LoVo (cell line): ENCODE measurements around the gene RNF11.

ENCODE experiments used
- DNase-seq: peaks from one replicate; pipeline ENCODE4 v3.0.0-alpha.2; 2016; ENCODE audit warnings: low spot score

Gene RNF11

DNA sequence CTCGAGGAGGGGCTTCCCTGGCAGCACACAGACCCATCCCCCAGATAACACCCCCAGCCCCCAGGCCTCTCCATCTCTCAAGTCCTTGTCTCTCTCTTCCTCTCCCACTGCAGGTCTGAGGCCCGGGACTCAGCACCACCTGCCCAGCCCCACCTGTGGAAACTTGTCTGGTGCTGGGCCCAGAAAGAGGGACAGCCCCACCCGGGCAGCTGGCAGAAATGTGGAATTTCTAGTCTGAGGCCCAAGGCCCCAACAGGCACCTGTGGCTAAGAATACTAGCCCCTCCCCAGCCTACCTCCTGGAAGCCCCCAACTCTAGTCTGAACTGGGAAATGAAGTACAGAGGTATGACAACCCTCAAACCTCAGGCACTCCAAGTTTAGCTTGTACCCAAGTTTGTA, 78.9 kb downstream of the RNF11 start:
- DNase-seq = no peak

DNA sequence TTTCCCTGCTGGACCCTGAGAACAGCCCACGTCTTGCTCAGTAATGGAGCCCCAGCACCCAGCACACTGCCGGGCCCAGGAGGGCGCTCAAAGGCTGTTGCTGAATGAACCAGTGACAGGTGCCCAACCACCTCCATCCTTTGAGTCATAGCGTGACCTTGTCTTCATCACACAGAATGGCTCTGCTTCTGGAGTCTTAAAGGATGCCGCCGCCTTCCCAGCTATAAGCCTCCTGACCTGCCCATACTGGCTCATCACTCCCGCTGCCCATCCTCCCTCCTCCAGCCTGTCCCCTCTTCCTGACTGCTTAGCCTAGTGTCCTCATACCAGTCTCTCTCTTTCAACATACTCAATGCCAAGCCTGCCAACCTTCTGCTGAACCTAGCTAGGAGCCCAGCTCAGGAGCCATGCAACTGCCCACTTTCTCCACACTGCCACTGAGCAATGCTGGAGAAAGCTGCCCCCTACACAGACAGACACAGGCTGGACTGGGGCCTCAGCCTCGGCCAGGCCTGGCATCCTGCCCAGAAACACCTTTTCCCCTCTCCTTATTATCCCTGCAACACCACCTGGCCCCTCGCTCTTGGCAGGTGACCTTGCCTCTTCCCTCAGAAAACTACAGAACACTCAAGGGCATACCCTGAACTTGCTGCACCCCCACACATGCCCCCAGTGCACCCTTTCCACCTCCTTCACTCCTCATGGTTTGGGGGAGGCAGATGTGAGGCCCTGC, 80.2 kb downstream of the RNF11 start:
- no peak for DNase-seq

DNA sequence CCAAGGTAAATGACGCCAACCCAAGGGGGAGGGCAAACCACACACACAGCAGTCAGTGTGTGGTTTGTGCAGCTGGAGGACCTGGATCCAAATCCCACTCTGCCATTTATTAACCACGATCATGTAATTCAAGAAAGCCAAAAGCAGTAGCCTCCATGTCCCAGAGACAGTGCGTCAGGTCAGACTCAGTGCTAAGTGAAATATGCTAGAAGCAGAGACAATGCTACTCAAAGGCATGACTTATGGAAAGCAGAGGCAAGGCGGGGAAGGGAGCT, 80.7 kb downstream of the RNF11 start:
- DNase-seq = no peak

DNA sequence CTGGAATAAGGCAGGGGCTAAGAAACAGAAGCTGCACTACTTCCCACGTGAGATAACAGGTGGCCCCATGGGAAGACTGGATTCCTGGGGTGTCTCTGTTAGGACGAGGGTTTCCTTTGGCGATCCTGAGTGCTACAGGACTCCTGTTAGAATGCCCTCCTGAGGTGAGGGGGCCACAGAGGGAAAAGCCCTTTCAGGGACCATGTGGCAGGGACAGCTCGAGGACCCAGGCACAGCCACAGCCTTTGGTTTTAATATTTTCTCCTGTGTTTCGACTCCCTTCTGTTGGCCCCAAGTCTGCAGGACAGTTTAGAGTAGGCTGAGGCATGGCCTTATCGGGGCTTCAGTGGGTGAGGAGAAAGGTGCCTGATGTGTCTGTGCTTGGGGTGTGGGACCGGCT, 81.7 kb downstream of the RNF11 start:
- DNase-seq = no peak

DNA sequence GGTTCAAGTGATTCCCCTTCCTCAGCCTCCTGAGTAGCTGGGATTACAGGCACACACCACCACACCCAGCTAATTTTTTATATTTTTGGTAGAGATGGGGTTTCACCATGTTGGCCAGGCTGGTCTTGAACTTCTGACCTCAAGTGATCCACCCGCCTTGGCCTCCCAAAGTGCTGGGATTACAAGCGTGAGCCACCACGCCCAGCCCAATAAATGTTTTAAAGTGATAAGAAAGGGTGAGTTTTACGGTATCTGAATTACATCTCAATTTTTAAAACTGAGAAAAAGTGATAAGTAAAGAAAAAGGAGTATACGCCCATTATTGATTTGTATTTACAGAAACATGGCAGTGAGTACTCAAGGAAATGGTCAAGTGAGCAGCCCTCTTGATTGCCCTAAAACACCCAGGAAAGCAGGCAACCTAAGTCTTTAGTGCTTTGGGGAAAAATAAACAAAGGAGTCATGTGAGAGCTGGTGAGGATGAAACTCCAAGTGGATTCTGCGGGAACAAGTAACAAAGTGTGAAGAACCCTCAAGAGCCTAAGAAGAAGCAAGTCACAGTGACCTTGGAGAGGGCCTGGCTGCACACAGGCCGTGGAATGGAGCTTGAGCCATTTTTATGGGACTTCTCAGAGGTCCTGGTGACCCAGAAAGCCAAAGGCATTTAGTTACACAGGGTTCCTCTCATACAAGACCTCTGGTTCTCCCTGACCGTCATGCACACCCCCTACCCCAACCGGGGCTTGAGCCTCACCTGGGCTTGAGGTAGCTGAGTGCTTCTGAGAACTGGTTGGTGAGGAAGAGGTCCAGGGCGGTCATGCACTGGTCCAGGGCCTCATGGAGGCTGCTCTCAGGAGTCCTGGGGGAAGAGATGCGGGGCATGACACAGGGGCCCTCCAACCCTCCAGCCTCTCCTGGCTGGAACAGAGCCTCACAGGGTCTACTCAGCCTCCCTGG, 85.2 kb downstream of the RNF11 start:
- no peak for DNase-seq

DNA sequence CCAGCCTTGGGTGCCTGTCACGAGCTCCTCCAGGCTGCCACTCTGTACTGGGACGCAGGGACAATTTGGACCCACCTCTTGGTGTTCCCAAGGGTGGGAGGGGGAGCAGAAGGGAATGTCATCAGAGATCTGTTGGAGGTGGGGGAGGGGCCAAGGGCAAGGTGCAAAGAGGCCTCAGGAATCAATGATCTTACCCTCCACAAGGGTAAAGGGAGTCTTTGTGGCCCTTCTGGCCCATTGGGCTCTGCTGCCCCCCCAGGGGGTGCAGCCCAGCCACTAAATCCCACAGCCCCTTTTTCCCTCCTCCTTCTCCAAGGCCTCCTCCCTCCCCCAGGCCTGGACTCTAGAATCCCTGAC, 85.8 kb downstream of the RNF11 start:
- no peak for DNase-seq

DNA sequence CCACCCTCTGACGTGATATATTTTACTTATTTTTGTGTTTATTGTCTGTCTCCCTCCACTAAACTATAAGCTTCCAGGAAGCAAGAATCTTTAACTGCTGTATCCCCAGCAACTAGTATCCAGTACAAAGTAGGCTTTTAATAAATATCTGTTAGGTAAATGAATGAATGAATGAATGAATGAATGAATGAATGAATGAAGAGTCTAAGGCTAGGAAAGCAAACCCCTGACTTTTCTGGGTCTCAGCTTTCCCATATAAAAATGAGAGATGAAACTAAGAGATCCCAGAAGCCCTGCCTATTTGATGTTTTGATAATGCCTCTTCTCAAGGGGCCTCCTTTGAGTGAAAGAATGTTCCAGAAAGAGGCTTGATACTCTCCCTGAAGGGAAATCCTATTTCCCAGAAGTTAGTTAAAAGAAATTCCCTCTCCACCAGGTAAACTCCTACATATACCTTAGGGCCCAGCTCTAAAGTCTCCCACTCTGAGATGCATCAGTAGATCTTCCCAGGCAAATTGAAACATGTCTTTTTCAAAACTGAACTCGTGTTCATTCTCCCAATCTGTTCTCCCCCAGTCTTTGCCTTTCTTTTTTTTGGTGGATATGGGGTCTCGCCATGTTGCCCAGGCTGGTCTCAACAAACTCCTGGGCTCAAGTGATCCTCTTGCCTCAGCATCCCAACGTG, 86.5 kb downstream of the RNF11 start:
- no peak for DNase-seq
